ENCODE data around the gene SART1. TPM values are rescaled to one million over a fixed set of nuclear protein-coding genes. Genes with fewer than 3 reads are reported as not detected.

SART1 gene
- total RNA-seq, 1 donor from 2014 or later, result 37.3 TPM

DNA sequence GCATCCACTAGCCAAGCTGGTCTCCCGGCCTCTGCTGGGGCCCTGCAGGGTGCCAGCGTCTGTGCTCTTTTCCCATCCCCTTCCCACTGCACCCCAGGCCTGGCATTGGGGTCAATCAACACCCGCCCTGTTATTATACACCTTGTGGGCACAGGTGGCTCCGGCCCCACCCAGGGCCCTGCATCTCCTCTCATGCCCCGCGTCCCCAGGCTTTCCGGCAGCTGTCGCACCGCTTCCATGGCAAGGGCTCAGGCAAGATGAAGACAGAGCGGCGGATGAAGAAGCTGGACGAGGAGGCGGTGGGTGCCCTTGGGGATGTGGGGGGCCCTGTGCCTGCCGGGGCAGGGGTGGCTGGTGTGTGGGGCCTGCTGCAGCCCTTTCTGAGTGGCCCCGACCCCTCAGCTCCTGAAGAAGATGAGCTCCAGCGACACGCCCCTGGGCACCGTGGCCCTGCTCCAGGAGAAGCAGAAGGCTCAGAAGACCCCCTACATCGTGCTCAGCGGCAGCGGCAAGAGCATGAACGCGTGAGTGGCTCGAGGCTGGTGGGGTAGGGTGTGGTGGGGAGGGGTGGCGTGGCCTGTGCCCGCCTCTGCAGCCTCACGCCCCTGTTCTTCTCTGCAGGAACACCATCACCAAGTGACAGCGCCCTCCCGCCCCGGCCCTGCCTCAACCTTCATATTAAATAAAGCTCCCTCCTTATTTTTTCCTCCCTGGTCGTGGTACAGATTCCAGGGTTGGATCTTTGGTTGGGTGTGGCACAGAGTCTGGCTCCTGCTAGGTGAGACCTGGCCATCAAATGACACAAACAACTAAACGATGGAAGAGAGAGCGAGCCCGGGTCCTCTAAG is 17.1 kb downstream of the SART1 start:
- DNase-seq (ENCODE audit: low spot score), result no peak
- Mint-ChIP-seq H3K9me3 (ENCODE audit: low read depth) (no peaks in the 10 kb centered on the region), H3K36me3 (ENCODE audit: low read depth) (peaks cover 16% of the 10 kb centered on the region), H3K4me3 (ENCODE audit: unreplicated experiment) (no peak overlapping the region), H3K27me3 (ENCODE audit: low read depth) (no peaks in the 10 kb centered on the region), H3K4me1 (ENCODE audit: low read depth) (no peaks in the 10 kb centered on the region), H3K27ac (ENCODE audit: unreplicated experiment) (no peak overlapping the region)
- TF ChIP-seq, protein P1, sequence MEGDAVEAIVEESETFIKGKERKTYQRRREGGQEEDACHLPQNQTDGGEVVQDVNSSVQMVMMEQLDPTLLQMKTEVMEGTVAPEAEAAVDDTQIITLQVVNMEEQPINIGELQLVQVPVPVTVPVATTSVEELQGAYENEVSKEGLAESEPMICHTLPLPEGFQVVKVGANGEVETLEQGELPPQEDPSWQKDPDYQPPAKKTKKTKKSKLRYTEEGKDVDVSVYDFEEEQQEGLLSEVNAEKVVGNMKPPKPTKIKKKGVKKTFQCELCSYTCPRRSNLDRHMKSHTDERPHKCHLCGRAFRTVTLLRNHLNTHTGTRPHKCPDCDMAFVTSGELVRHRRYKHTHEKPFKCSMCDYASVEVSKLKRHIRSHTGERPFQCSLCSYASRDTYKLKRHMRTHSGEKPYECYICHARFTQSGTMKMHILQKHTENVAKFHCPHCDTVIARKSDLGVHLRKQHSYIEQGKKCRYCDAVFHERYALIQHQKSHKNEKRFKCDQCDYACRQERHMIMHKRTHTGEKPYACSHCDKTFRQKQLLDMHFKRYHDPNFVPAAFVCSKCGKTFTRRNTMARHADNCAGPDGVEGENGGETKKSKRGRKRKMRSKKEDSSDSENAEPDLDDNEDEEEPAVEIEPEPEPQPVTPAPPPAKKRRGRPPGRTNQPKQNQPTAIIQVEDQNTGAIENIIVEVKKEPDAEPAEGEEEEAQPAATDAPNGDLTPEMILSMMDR (IDR thresholded peaks at IDR 0.05), result no peak

DNA sequence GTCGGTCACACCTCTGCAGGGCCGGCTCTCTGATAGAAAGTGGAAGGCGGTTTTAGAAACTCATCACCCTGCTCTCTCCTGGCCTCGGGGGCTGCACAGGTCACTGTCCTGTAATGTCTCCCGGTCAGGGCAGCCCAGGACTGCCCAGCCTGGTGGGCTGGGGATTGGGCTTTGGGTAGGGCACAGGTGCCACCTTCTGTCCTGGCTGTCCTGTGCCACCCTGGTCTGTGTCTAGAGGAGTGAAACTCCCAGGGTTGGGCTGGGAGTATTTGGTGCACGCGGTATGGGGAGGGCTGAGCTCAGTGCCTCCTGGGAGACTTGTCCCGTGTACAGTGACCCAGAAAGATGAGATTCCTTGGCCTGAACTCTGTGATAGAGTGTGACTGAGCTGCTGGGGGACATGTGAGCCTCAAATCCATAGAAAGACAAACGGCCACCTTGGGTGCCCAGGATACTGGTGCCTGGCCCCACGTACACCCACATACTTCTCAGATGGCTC is 17.8 kb downstream of the SART1 start:
- H3K9me3 Mint-ChIP-seq (ENCODE audit: low read depth), result no peaks in the 10 kb centered on the region
- H3K4me1 Mint-ChIP-seq (ENCODE audit: low read depth), result no peaks in the 10 kb centered on the region
- H3K36me3 Mint-ChIP-seq (ENCODE audit: low read depth), result peaks cover 16% of the 10 kb centered on the region
- H3K27me3 Mint-ChIP-seq (ENCODE audit: low read depth), result no peaks in the 10 kb centered on the region
- no peak overlapping the region for H3K4me3 Mint-ChIP-seq (ENCODE audit: unreplicated experiment)
- H3K27ac Mint-ChIP-seq (ENCODE audit: unreplicated experiment), result no peak overlapping the region
- TF ChIP-seq, protein P1 (IDR thresholded peaks at IDR 0.05), result no peak
- DNase-seq (ENCODE audit: low spot score), result no peak

DNA sequence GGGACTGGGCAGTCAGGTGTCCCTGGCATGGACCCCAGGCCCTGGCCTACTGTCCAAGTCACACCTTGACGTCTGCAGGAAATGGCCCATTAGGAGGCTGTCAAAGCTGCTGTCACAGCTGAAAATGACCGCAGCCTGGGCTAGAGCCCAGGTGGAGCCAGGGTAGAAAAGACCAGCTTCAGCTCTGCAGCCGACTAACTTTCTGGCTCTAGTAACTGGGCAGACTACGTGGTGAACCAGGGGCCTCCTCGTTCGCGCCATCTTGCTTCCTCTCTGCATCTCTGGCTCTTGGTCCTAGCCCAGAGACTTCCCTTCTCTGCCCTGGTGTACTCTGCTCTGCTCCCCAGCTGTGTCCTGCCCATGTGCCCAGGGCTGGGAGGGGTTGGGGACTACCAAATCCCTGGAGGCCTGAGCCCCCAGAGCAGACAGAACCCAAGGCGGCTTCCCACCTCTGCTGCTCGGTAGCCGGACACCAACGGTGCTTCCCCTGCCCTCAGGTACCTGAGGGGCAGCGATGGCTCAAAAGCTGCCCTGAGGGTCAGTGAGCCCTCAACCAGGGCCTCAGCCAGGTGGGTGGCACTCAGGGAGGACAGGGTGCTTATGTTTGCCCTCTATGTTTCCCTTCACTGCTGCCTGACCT is 19.7 kb downstream of the SART1 start:
- Mint-ChIP-seq H3K4me3 (ENCODE audit: unreplicated experiment) (no peak overlapping the region), H3K27ac (ENCODE audit: unreplicated experiment) (no peak overlapping the region), H3K4me1 (ENCODE audit: low read depth) (peaks cover 8% of the 10 kb centered on the region)

DNA sequence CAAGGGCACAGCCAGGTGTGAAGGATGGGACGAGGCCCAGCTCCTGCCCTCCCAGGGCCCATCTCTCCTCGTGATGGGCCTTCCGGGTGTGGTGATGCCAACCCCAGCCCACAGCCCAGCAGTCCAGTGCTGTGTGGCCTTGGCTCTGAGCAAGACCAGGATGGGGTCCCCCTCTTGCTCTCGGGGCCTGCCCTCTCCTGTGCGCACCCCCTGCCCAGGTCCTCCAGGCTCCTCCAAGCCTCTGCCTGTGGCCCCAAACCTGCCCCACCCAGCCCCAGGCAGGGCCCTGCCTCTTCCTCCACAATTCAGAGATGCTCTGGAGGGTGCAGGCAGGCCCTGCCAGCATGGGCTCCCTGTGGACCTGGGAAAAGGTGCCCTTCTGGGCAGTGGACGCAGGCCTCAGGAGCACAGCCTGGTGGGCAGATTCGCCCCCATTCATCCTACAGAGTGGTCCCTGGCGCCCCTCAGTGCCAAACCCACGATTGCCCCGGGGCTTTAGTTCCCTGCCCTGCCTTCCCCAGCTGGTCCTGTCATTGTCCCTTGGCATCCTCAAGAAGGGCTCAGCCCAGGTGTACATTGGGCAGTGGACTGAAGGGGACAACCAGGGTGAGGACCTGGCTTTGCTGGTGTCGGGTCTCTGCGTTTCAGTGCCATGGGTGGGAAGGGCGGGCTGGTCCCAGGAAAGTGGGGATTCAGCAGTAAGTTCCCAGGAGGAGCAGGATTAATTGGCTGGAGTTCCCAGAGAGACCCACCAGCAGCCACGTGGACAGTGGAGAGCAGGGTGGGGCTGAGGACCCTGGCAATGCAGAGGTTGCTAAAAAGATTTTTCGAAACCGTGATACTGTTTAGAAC is 20.7 kb downstream of the SART1 start:
- peaks cover 8% of the 10 kb centered on the region for H3K4me1 Mint-ChIP-seq (ENCODE audit: low read depth)
- no peaks in the 10 kb centered on the region for H3K9me3 Mint-ChIP-seq (ENCODE audit: low read depth)
- DNase-seq (ENCODE audit: low spot score), result peak; percentile 81
- H3K4me3 Mint-ChIP-seq (ENCODE audit: unreplicated experiment), result no peak overlapping the region
- TF ChIP-seq, protein P1 (IDR thresholded peaks at IDR 0.05), result no peak
- H3K36me3 Mint-ChIP-seq (ENCODE audit: low read depth), result peaks cover 9% of the 10 kb centered on the region
- H3K27me3 Mint-ChIP-seq (ENCODE audit: low read depth), result no peaks in the 10 kb centered on the region
- peak overlapping the region; percentile 51 for H3K27ac Mint-ChIP-seq (ENCODE audit: unreplicated experiment)

More for the DNA sequence above, 19.7 kb downstream of the SART1 start:
- Mint-ChIP-seq H3K36me3 (ENCODE audit: low read depth) (peaks cover 11% of the 10 kb centered on the region), H3K9me3 (ENCODE audit: low read depth) (no peaks in the 10 kb centered on the region), H3K27me3 (ENCODE audit: low read depth) (no peaks in the 10 kb centered on the region)
- TF ChIP-seq, protein P1 (IDR thresholded peaks at IDR 0.05), result no peak
- DNase-seq (ENCODE audit: low spot score), result peak; percentile 86

All from chondrocyte (in vitro differentiated cells).